GM21576 (cell line): ENCODE measurements around the gene MYO7A.

Experiments used
- ATAC-seq: cut with Tn5 transposase; IDR thresholded peaks from one replicate; pipeline ENCODE4 v1.9.1; 2021; ENCODE audit warnings: mild to moderate bottlenecking, moderate library complexity; ENCODE audit not compliant: unreplicated experiment

The MYO7A gene

GRCh38 chr11:77111277-77111676, 16.8 kb upstream of the MYO7A start:
- no peak for ATAC-seq

- no peak for ATAC-seq
These were observed 16.1 kb upstream of the MYO7A start for GRCh38 chr11:77111946-77112345.

GRCh38 chr11:77112641-77113381, 15.2 kb upstream of the MYO7A start:
- no peak for ATAC-seq

DNA sequence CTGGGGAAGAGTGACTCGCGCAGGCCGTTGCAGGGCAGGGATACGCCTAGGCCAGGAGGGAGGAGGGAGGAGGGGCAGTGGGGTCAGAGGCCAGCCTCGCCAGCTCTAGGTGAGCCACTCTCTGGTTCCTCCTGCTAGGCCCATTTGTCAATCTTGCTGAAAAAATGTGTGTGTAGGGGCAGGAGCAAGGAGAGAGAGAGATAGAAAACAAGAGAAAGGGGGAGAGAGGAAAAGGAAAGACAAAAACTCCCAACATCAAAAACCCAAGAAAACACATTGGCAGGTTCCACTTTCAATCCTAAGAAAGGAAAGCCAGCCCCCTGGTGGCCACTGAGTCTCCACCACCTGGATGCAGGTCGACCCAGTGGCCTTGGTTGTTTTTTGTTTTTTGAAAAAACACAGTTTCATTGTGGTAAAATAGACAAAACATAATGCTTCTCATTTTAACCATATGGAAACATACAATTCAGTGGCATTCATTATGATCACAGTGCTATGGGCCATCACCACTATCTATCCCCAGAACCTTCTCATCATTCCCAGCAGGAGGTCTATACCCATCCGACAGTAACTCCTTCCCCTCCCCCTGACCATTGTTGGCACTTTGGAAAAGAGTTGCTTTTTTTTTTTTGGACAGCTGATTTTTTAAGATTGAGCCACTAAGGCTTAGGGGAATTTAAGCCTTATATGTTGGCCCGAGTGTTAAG, 14.5 kb upstream of the MYO7A start:
- no peak for ATAC-seq

DNA sequence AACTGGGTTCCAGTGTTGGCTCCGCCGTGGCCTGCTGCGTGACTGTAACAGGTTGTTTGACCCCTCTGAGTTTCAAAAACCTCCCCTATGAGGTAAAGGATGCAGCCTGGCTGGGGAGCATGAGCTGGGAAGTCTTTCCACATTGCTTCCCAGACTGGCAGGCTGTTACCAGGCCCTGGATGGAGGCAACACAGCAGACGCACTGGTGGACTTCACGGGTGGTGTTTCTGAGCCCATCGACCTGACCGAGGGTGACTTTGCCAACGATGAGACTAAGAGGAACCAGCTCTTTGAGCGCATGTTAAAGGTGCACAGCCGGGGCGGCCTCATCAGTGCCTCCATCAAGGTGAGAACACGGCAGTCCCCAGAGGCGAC, 14.0 kb upstream of the MYO7A start:
- ATAC-seq = no peak

DNA sequence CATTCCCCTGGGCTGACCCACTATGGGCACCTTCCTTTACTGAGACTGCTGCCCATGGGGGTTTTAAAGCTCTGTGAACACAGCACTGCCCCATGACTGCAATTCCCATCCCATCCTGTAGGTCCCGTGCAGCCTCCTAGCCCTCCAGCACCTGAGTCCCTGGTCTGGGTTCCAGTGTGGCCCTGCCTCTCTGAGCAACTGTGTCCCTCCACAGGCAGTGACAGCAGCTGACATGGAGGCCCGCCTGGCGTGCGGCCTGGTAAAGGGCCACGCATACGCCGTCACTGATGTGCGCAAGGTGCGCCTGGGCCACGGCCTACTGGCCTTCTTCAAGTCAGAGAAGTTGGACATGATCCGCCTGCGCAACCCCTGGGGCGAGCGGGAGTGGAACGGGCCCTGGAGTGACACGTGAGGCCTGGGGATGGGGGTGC, 12.8 kb upstream of the MYO7A start:
- ATAC-seq = no peak

GRCh38 chr11:77115956-77116355, 12.1 kb upstream of the MYO7A start:
- ATAC-seq = no peak

DNA sequence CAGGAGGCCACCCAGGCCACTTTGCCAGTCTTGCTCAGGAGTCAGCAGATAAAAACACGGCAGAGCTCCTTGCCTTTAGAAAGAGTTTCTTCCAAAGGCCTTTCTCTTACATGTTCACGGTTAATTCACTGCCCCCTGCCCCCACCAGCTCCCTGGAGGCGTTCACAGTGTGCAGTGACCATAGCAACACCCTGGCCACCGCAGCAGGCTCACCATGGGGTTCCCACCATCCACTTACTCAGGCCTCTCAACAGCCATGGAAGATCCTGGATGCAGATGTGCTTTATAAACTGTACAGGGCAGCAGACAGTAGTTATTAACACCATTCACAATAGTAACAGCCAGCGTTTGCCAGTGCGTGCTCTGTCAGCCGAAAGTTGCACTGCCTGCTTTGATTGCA, 10.6 kb upstream of the MYO7A start:
- ATAC-seq = no peak

DNA sequence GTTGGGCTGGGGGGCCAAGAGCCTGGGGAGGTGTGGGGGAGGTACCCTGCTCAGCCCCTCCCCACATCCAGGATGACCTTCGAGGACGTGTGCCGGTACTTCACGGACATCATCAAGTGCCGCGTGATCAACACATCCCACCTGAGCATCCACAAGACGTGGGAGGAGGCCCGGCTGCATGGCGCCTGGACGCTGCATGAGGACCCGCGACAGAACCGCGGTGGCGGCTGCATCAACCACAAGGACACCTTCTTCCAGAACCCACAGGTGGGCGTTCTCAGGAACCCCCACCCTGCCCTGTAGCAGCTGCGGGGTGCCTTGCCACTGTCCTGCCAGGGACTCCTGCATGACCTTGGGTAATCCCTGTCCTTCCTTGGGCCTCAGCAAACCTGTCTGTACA, 10.0 kb upstream of the MYO7A start:
- no peak for ATAC-seq

GRCh38 chr11:77118971-77119370, 9.1 kb upstream of the MYO7A start:
- ATAC-seq = no peak

DNA sequence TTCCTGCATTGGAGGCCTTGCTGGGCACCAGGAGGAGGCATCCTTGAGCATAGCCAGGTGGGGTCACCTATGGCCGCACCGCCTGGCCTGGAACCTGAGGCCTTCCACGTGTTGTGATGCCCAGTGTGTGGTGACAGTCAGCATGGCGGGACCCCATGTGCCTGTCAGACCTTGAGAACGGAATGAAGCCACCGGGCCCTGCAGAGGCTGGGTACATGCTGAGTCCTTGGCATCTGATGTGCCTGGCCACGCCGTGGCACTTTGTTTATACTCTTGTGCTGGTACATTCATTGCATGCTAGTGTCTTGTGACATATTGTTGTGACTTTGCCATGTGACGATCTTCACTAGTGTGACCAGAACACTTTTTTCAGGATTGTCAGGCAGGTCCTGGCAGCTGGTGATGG, 8.5 kb upstream of the MYO7A start:
- ATAC-seq = no peak

DNA sequence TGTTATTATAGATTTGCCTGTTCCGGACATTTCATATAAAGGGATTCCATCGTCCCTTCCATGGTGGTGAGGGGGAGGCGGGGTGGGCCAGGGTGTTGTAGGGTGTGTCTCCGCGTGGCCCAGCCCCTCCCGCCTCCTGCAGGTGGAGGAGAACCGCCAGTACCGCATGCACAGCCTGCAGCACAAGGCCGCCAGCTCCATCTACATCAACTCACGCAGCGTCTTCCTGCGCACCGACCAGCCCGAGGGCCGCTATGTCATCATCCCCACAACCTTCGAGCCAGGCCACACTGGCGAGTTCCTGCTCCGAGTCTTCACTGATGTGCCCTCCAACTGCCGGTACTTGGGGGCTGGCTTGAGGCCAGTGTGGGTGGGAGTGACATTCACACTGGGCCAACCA, 7.5 kb upstream of the MYO7A start:
- no peak for ATAC-seq

DNA sequence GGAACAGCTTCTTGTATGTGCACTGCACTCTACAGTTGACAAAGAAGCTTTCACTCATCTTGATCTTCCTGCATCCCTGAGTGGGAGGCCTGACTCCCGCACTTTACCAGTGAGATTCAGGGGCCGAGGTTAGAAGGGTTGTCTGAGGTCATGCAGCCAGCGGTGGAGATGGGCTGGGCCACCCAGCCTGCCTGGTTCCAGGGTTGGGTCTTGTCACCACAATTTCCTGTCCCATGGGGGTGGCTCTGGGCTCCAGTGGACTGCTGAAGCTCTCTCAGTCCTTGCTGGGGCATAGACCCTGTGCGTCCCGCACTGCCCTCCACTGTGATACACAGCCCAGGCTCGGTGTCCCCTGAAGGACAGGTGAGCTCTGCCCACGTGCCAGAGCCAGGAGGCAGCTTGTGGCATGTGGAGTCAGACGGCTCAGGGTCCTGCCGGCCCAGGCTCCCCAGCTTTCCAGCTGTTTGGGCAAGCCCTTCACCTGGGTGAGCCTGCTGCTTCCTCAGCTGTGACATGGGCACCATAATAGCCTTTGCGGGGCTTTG, 6.9 kb upstream of the MYO7A start:
- ATAC-seq = no peak

- ATAC-seq = no peak
These were observed 6.0 kb upstream of the MYO7A start for GRCh38 chr11:77121876-77122575.

GRCh38 chr11:77122576-77123212, 5.4 kb upstream of the MYO7A start:
- no peak for ATAC-seq

- no peak for ATAC-seq
These were observed 4.5 kb upstream of the MYO7A start for GRCh38 chr11:77123591-77123990.

- ATAC-seq = no peak
These were observed 4.0 kb upstream of the MYO7A start for GRCh38 chr11:77124041-77124440.

DNA sequence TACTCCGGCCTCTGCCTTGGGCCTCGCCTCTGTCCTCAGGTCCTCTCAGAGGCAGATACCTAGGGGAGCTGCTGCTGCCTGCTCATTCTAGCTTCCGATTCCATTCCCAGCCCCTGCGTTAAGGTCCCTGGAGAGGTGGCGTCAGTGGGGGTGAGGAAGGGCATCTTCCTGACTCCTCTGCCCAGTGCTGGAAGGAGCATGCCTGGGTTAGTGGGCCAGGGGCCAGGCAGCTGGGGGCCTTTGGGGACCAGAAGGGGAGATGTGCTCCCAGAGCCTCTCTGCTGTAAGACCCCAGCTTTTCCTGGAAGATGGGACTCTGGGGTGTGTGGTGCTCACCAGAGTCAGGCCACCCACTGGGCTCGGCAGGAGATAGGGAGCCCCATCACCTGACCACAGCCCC, 3.6 kb upstream of the MYO7A start:
- ATAC-seq = no peak

GRCh38 chr11:77125191-77125590, 2.9 kb upstream of the MYO7A start:
- ATAC-seq = no peak

DNA sequence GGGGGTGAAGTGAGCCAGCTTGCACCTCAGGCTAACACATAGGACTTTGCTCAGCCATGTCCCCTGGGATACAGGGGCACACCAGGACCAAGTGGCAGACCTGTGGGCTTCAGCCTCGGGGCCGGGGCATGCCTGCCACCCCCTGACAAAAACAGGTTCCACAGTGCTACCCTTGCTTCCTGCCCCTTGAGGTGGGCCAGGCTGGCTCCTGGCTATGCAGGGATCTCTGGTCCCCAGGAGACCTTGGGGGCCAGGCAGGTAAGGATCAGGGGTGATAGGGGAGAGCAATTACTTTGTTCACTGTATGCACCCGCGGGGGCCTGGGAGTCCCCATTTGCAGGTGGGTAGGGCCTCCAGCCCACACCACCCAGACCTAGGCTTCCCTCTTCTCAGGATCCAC, 2.4 kb upstream of the MYO7A start:
- ATAC-seq = no peak

DNA sequence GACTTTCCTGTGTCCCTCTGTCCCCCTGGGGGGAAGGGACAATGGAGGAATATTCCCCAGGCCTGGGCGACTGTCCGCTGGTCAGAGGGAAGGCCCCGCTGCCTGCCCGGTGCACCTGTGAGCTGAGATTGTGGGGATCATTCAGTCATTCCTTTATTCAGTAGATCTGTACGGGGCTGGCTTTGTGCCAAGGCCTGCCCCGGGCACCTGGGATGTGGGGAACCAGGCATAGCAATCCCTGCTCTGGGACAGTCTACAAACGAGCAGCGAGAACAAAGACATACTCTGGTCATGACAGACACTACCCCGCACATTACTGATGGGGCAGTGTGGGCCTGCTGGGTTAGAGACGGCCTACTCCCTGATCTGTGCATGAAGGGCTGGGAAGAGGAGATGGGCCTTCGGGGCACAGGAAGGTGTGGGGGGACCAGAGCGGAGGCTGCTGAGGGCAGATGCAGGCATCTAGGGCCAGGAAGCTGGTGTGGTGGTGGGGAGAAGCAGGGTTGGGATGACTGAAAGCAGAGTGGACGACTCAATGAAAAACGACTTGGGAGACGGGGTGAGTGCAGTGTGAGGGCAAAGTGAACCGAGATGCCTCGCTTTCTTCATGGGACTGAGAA, 1.8 kb upstream of the MYO7A start:
- no peak for ATAC-seq
